GM18526 (cell line): ENCODE data around the gene LAPTM5.

ENCODE experiments used
- POLR2A ChIP-seq: IDR thresholded peaks from 3 replicates; pipeline ENCODE4 v1.6.1; 2011; ENCODE audit not compliant: insufficient read length; ENCODE audit errors: extremely low read depth

Gene LAPTM5

DNA sequence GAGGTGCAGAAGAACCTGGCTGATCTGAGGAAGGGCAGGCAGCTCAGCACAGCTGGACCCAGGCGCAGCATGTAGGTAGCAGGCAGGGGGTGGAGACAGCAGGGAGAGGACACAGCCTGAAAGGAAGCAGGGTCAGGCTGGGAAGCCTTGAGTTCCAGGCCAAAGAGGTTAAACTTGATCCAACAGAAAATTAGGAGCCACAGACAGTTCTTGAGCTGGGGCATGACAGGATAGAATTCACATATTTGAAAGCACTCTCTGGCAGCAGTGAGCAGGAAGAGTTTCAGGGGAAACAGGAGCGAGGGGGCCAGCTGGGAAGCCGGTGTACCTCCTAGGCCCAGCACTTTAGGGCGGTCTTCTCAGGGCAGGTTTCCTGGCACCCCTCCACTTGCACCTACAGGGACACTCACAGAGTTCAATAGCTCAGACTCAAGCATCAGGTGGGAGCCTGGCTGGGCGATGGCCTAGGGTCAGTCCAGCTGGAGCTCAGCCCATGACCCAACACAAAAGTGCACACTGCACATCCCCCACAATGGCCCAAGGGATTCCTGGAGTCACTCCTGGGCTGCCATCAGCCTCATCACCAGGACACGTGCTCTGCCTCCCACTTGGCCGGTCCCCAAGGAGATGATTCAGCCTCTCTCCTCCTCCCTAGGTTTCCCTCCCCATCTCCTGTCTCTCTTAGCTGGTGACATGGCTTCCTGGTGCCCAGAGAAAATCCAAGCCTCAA, 56.9 kb downstream of the LAPTM5 start:
- TF ChIP-seq POLR2A = no peak

DNA sequence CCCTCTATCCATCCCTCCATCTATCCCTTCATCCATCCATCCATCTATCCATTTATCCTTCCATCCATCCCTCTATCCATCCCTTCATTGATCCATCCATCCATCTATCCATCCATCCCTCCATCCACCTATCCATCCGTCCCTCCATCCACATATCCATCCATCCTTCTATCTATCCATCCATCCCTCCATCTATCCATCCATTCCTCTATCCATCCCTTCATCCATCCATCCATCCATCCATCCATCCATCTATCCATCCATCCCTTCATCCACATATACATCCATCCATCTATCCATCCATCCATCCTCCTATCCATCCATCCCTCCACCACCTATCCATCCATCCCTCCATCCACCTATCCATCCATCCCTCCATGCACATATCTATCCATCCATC, 57.8 kb downstream of the LAPTM5 start:
- TF ChIP-seq POLR2A = no peak

DNA sequence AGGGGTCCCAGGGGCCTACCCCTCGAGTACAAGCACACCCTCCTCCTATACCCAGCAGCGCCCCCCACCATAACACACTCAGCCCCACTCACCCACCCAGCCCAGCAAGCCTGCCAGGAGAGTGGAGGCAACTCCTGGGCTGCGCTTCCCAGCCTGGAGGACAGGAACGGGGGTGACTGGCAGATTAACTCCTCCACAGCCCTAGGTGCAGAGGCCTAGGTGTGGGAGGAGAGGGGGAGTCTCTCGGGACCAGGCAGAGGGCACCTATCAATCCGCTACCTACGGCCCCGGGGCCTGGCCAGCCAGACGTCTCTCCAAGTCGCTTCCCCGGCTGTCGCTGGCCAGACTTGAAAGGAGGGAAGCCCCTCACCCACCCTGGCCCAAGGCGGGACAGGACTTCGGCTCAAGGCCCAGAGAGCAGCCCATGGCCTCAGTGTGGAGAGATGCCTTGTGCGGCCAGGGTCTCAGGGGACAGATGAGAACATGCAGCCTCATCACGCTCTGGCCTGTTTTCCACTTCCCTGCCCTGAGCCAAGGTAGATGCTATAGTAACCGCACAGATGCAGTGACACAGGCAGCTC, 59.1 kb downstream of the LAPTM5 start:
- TF ChIP-seq POLR2A = no peak

DNA sequence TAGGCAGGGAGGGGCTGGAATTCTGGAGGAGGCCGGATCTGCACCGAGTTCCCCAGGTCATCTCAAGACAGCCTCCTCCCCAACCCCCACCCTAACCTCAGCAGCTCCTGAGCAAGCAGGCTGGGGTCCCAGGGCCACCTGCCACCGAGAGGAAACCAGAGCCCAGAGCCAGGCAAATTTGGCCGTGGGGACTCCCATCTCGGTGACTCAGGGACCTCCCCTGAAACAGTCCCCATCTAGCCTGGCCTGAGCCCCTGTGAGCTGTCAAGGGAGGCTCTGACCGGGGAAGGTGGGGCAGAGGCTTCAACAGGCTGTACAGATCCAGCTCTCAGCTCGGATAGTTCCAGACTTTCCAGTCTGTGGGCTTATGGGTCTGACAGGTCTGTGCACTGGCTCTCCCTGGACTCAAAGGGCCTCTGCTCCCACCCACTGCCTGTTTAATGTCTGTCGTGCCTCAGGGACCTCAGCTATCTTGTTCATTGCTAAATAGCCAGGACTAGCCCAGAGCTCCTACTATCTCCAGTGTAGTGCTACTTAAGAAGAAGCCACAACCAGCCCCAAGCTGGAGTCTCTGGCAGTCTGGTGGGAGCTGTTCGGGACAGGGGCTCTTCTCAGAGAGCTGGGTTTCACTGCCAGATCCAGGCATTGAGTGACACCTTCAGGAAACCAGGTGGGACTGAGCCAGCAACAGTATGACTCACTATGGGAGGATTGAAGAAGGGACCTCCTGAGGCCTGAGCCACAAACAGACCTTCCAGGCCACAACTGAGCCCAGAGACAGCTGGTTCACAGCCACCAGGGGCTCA, 59.8 kb downstream of the LAPTM5 start:
- TF ChIP-seq POLR2A = no peak

DNA sequence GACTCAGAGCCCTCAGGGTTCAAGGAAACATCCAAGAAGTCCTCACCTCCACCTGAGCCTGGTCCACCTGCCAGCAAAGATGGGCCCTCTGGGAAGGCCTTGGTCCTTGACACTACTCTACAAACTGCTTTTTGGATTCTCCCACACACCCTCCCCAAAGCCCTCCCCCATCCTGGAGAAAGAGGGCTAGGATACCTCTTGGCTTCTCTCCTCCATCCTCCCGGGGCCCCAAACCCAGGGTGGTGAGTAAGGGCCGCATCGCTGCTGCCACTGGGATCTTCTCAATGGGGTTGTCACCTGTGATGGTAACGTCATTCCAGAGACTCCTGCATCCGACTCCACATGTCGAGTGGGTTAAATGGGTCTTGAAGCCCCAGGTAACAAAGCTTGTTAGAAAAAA, 60.7 kb downstream of the LAPTM5 start:
- TF ChIP-seq POLR2A = no peak

DNA sequence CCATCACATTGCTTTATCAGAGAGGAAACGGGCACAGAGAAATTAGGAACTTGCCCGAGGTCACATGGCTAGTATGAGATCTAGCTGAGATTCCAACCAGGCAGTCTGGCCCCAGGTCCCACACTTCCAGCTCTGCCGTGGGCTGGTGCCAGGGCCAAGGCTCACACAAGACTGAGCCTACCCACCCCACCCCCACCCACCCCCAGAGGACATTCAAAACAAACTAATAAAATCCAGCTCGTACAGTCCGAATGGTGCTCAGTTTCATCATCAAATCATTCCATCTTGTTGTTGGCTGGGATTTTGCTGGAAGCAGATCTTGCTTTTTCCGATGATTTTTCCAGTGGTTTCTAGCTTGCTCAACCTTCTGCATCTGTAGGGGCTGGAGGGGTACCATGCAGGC, 62.1 kb downstream of the LAPTM5 start:
- no peak for TF ChIP-seq POLR2A

DNA sequence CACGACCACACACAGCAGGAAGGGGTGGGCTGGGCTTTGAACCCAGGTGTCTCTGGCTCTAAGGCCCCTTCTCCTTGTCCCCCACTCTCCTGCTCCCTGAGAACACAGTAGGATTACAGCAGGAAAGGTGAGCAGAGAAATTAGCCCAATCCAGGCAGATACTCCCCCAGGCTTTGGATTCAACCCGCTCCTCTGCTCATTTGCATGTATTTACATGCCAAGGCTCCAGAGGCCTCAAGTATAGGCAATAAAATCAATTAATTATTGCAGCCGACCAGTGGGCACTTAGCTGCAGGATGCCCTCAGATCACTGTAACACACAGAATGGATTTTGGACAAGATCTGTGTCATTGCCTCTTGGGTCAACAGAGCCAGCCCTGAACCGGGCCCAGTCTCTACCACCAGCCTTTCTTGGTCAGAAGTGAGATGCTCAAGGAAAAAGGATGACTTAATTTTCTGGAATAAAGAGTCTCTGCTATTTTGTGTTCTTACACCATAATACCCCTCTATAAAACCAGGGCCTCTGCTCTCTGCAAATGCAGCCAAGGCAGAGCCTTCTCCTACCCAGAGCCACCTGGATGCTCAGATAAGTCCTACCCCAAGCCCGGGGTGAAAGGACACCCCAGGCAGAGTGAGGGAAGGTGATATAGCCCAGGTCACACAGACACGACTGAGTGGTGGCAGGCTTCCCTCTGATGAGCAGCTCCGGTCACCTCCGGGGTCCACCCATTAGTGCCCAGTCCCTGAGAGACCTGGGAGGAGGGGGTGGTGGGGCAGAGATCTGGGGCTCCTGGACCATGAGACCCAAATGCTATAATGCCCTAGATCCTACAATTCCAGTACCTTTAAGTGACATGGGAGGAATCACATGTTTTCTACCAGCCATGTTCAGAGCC, 63.0 kb downstream of the LAPTM5 start:
- TF ChIP-seq POLR2A = no peak

DNA sequence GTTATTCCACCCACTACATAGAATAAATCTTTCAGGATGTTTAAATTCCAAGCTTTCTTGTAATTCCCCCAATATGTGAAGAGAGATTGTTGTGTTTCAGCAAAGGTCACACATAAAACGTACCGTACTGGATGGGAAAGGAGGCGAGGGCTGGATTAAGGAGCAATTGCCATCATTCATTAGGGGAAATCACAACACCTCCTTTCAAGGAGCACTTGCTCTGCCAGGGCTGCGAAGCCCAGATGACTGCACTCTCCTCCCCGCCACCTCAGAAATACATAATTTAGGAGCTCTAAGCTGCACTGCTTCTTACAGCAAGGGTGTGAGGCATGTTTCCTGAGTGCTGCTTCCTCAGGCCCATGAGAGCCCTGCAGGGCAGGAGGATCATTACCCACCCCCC, 63.8 kb downstream of the LAPTM5 start:
- TF ChIP-seq POLR2A = no peak

DNA sequence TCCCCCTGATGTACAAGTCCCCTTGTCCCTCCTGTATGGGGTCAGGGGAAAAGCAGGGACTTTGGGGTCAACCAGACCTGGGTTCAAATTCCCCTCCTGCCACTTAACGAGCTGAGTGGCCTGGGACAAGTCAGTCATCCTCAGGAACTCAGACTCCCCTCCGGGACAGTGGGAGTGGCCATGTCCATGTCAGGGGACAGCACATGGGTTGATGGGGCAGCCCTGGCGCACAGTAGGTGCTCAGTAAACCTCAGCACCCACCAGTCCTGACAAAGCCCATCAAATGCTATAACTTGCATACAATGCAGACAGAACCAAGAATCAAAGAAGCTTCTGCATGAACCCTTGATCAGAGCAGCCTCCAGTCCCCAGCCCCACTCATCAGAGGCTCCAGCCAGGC, 64.2 kb downstream of the LAPTM5 start:
- TF ChIP-seq POLR2A = no peak

DNA sequence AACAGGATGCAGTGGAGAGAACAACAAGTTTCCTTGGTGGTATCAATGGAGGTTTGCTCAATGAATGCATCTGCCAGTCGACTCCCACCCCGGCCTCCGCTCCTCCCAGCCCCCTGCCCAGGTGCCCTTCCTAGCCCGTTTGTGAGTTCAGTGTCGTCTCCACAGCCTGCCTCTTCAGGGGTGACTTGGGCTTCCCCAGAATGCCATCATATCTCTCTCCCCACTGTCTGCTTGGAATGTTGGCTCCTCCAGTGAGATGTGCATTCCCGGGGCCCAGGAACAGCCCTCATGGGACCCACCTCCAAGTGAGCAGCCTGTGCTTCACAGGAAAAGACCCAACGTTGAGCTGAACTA, 64.6 kb downstream of the LAPTM5 start:
- no peak for TF ChIP-seq POLR2A

DNA sequence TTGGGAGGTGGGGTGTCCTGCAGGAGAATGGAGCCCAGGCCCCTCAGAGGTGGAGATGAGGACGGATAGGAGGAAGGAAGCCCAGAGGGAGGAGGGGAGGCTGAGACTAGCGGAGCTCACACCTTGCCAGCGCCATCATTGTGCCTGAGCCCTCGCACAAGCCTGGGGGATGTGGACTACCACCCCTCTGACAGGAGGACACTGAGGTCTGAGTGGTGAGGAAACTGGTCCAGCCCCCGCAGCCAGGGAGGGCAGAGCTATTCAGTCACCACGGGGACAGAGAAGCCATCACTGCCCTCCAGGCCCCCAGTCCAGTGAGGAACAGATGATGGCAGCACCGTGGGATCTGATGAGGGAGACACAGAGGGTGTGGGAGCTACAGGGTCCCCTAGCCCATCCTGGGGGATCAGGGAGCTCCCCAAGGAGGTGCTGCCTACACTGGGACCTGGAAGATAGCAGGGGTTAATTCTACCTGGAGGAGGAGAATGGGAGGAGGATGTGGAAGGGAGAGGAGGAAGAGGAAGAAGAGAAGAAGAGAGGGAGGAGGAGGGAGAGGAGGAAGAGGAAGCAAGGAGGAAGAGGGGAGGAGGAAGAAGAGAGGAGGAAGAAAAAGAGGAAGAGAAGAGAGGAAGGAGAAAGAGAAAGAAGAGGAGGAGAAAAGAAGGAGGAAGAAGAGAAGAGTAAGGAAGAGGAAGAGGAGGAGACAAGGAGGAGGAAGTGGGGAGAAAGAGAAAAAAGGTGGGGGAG, 65.2 kb downstream of the LAPTM5 start:
- TF ChIP-seq POLR2A = no peak

DNA sequence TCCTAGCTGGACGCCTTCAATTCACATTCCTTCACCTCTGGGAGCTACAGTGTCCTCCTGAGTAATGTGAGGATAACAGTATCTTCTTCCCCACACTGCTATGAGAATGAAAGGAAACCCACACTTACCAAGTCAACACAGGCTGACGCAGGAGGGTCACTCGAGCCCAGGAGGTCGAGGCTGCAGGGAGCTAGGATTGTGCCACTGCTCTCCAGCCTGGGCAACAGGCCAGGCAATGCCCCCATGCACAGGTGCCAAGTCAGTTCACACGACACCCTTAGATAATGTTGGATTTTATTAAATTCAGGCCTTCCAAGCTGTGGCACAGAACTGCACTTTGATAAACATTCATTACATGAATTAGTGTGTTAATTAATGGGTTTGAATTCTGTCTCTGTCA, 66.1 kb downstream of the LAPTM5 start:
- no peak for TF ChIP-seq POLR2A

DNA sequence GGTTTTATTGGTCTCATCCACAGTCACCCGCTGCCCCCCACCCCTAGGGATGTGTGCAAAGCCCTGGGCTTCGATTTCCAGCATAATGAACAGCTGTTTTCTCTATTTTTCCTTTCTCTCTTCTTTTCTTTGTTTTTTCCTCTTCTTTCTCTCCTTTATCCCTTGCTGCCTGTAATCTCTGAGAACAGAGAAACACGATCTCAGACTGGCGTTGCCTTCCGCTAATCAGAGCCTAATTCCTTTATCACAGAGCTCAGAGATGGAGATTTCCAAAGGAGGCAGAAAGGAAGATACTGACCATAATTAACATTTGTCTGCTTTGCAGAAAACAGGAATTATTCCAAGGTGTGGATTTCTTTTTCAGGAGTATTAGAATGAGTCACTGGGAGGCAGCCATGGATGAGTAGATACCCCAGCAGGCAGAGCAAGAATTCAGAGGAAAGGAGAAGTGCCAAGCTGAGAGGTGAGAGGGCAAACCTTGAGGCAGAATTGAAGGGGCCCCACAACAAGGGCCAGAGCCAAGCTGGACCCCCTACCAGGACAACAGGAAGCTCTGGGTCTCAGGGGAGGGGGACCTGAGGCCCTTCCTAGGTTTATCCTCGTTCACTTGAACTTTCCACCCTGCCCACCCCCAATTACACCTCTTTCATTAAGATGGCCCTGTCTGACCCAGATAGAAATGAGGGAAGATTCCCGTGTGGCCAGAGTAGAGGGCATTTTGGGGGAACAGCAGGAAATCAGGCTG, 67.5 kb downstream of the LAPTM5 start:
- no peak for TF ChIP-seq POLR2A
